Liver (tissue), 9 donors: ENCODE data around the gene CARD19. TPM values are rescaled to one million over a fixed set of nuclear protein-coding genes. Genes with fewer than 3 reads are reported as not detected.
A peak's percentile ranks its signal among the peaks of the same experiment; 100 is the strongest.

ENCODE experiments used
- DNase-seq: peaks from one replicate; pipeline ENCODE4 v3.0.0-alpha.2; 2017; ENCODE audit warnings: low spot score
- H3K27ac ChIP-seq, 2 donors: one replicate each; pipeline ENCODE4 v1.7.0; 2013; ENCODE audit warnings: inconsistent platforms in 2 of 2, low read length in 2 of 2, control low read depth in 1 of 2, low read depth in 1 of 2, mild to moderate bottlenecking in 1 of 2
- H3K27me3 ChIP-seq, 4 donors: one replicate each; pipeline versions ENCODE4 v1.6.1 to v1.7.0; 2013; ENCODE audit warnings: low read length in 3 of 4, inconsistent platforms in 1 of 4, mild to moderate bottlenecking in 1 of 4, moderate library complexity in 1 of 4; ENCODE audit not compliant: control insufficient read depth in 4 of 4, insufficient read depth in 4 of 4
- H3K36me3 ChIP-seq, 4 donors: one replicate each; pipeline versions ENCODE4 v1.6.1 to v1.7.0; 2013; ENCODE audit warnings: low read length in 3 of 4, mild to moderate bottlenecking in 3 of 4, low read depth in 1 of 4, moderate library complexity in 1 of 4; ENCODE audit not compliant: control insufficient read depth in 4 of 4, insufficient read depth in 3 of 4
- H3K4me1 ChIP-seq, 4 donors: one replicate each; pipeline versions ENCODE4 v1.6.1 to v1.7.0; 2013; ENCODE audit warnings: low read length in 3 of 4, mild to moderate bottlenecking in 3 of 4, moderate library complexity in 1 of 4; ENCODE audit not compliant: control insufficient read depth in 4 of 4, insufficient read depth in 4 of 4
- H3K4me3 ChIP-seq, 3 donors: one replicate each; pipeline versions ENCODE4 v1.6.1 to v1.7.0; 2013; ENCODE audit warnings: low read length in 3 of 3, control low read depth in 1 of 3, low read depth in 1 of 3, mild to moderate bottlenecking in 1 of 3
- H3K9ac ChIP-seq, 2 donors: one replicate each; pipeline ENCODE4 v1.7.0; 2013; ENCODE audit warnings: low read length in 2 of 2, mild to moderate bottlenecking in 2 of 2, moderate library complexity in 2 of 2, control low read depth in 1 of 2, low read depth in 1 of 2
- H3K9me3 ChIP-seq, 4 donors: one replicate each; pipeline versions ENCODE4 v1.6.1 to v1.7.0; 2013; ENCODE audit warnings: low read length in 3 of 4; ENCODE audit not compliant: control insufficient read depth in 4 of 4
- ATF3 ChIP-seq: IDR thresholded peaks from 2 replicates; pipeline ENCODE4 v1.6.1; 2016; ENCODE audit warnings: antibody characterized with exemption
- CTCF ChIP-seq: fragments of 150-350 bp; IDR thresholded peaks from 2 replicates; pipeline ENCODE4 v1.5.1; 2017; ENCODE audit warnings: improper control_type of control experiment, low read depth, low read length; ENCODE audit not compliant: missing input control
- EGR1 ChIP-seq, 2 donors: IDR thresholded peaks; 2 replicates each; pipeline ENCODE4 v1.6.1; 2016 to 2018; ENCODE audit warnings: antibody characterized with exemption in 2 of 2, low read depth in 2 of 2
- FOXA1 ChIP-seq: IDR thresholded peaks from 2 replicates; pipeline ENCODE4 v1.6.1; 2016; ENCODE audit warnings: antibody characterized with exemption
- FOXA2 ChIP-seq: IDR thresholded peaks from 2 replicates; pipeline ENCODE4 v1.6.1; 2016; ENCODE audit warnings: antibody characterized with exemption
- GABPA ChIP-seq, 2 donors: IDR thresholded peaks in 1 of 2; conservative IDR thresholded peaks in 1 of 2; 2 replicates each; pipeline ENCODE4 v1.6.1; 2016; ENCODE audit warnings: antibody characterized with exemption in 2 of 2, mild to moderate bottlenecking in 1 of 2, moderate library complexity in 1 of 2
- JUND ChIP-seq, 2 donors: IDR thresholded peaks; 2 replicates each; pipeline ENCODE4 v1.6.1; 2016; ENCODE audit warnings: antibody characterized with exemption in 2 of 2
- MAX ChIP-seq: IDR thresholded peaks from 2 replicates; pipeline ENCODE4 v1.6.1; 2016; ENCODE audit warnings: antibody characterized with exemption
- NR2F2 ChIP-seq: IDR thresholded peaks from 2 replicates; pipeline ENCODE4 v1.6.1; 2016; ENCODE audit warnings: antibody characterized with exemption
- REST ChIP-seq: IDR thresholded peaks from 2 replicates; pipeline ENCODE4 v1.6.1; 2016; ENCODE audit warnings: antibody characterized with exemption, mild to moderate bottlenecking
- RXRA ChIP-seq, 2 donors: IDR thresholded peaks; 2 replicates each; pipeline ENCODE4 v1.6.1; 2017 to 2018; ENCODE audit warnings: antibody characterized with exemption in 2 of 2, mild to moderate bottlenecking in 1 of 2
- SP1 ChIP-seq: IDR thresholded peaks from 2 replicates; pipeline ENCODE4 v1.6.1; 2018; ENCODE audit warnings: antibody characterized with exemption, mild to moderate bottlenecking
- TAF1 ChIP-seq: conservative IDR thresholded peaks from 2 replicates; pipeline ENCODE4 v1.6.1; 2016; ENCODE audit warnings: antibody characterized with exemption, mild to moderate bottlenecking
- ZBTB33 ChIP-seq: IDR thresholded peaks from 2 replicates; pipeline ENCODE4 v1.6.1; 2016; ENCODE audit warnings: antibody characterized with exemption
- WGBS: extraction: QIAGEN DNeasy Blood & Tissue Kit; methylation state at CpG from one replicate; pipeline ENCODE4 v1.1.7; 2013; 5-methylcytosine and 5-hydroxymethylcytosine counted together
- polyA plus RNA-seq, 2 donors: library from polyadenylated mRNA; stranded (reverse) in 1 of 2; unstranded in 1 of 2; fragments of 200-250 nt in 1 of 2; fragments of >200 nt in 1 of 2; fragmentation: Nextera tagmentation in 1 of 2; extraction: Ambion mirVana in 1 of 2; gene quantifications; one replicate each; pipeline versions ENCODE4 v1.2.1 to v1.2.3, GENCODE V29; 2013 to 2015
- total RNA-seq, 2 donors: library from RNA; depleted of rRNA; stranded (reverse); fragments of >200 nt; gene quantifications; one replicate each; pipeline ENCODE4 v1.2.3, GENCODE V29; 2014
- donor health status: healthy.
- donor health status: healthy.
- donor health status: healthy.
- donor health status: healthy.
- donor health status: healthy.

The CARD19 gene
- total and polyA plus RNA-seq, 4 donors: 13.0 to 18.2 (median 16.3) TPM

- Histone ChIP-seq H3K4me1 (peaks cover 12 to 49% (median 29%) of the 10 kb centered on the region in 4 donors), H3K9me3 (no peaks in the 10 kb centered on the region), H3K27ac (peak overlapping the region; percentile 25 to 40), H3K9ac (no peak overlapping the region), H3K27me3 (no peaks in the 10 kb centered on the region), H3K36me3 (peaks cover 4 to 22% (median 11%) of the 10 kb centered on the region in 4 donors), H3K4me3 (no peak overlapping the region)
- 73% methylated on average over 8 of the region's 8 CpGs for whole genome bisulfite sequencing
- peak; percentile 33 for DNase-seq
- TF ChIP-seq SP1 (no peak), ZBTB33 (no peak)
These were observed 31.4 kb downstream of the CARD19 start for GRCh38 chr9:93127395-93127911.

GRCh38 chr9:93128011-93128714 is 32.1 kb downstream of the CARD19 start:
- Histone ChIP-seq H3K36me3 (peaks cover 4 to 20% (median 10%) of the 10 kb centered on the region in 4 donors), H3K9ac (no peak overlapping the region), H3K27ac (no peak overlapping the region), H3K27me3 (no peaks in the 10 kb centered on the region), H3K9me3 (no peaks in the 10 kb centered on the region), H3K4me3 (no peak overlapping the region), H3K4me1 (peaks cover 13 to 56% (median 32%) of the 10 kb centered on the region in 4 donors)
- 90% methylated on average over 14 of the region's 14 CpGs for WGBS
- TF ChIP-seq MAX (no peak), RXRA (IDR thresholded peaks at IDR 0.05) (no peak), ATF3 (no peak), CTCF (no peak)
- no peak for DNase-seq

GRCh38 chr9:93128715-93129224 is 32.8 kb downstream of the CARD19 start:
- DNase-seq: no peak
- WGBS: 88% methylated on average over 10 of the region's 10 CpGs
- no peak overlapping the region for H3K4me3 ChIP-seq
- no peak overlapping the region for H3K27ac ChIP-seq
- no peaks in the 10 kb centered on the region for H3K27me3 ChIP-seq
- H3K36me3 ChIP-seq: peaks cover 4 to 17% (median 7%) of the 10 kb centered on the region in 4 donors
- H3K4me1 ChIP-seq: peaks cover 13 to 59% (median 33%) of the 10 kb centered on the region in 4 donors
- H3K9me3 ChIP-seq: no peaks in the 10 kb centered on the region
- H3K9ac ChIP-seq: no peak overlapping the region
- no peak for TF ChIP-seq FOXA2
- TF ChIP-seq NR2F2: no peak
- no peak for TF ChIP-seq FOXA1
- TF ChIP-seq MAX: no peak
- TF ChIP-seq REST: no peak
- TF ChIP-seq GABPA (IDR thresholded peaks at IDR 0.05 in 1 of 2, conservative IDR thresholded peaks at IDR 0.05 in 1 of 2): no peak
- no peak for TF ChIP-seq RXRA (IDR thresholded peaks at IDR 0.05)
- TF ChIP-seq JUND (IDR thresholded peaks at IDR 0.05): no peak
- TF ChIP-seq SP1: no peak
- no peak for TF ChIP-seq TAF1
- TF ChIP-seq EGR1 (IDR thresholded peaks at IDR 0.05; ENCODE audit: low read depth in 2 of 2): no peak
- TF ChIP-seq CTCF: no peak
